Fibroblast of villous mesenchyme (primary cell): Measurements from ENCODE around the gene CAMTA2. TPM values are rescaled to one million over a fixed set of nuclear protein-coding genes. Genes with fewer than 3 reads are reported as not detected.

Experiments used
- DNase-seq: peaks from one replicate; pipeline ENCODE4 v3.0.0-alpha.2; 2010; ENCODE audit warnings: low read depth
- H3K4me3 ChIP-seq: 2 replicates; pipeline ENCODE4 v1.5.1; 2011; ENCODE audit warnings: low read depth, mild to moderate bottlenecking, low read length
- total RNA-seq: library from RNA; depleted of rRNA; stranded (reverse); fragments of >200 nt; gene quantifications from 2 replicates; pipeline ENCODE4 v1.2.3, GENCODE V29; 2012
- TF ChIP-seq, protein P1 (sequence below): IDR thresholded peaks from 2 replicates; pipeline ENCODE4 v1.5.1; 2012; ENCODE audit warnings: low read depth, mild to moderate bottlenecking, low read length; ENCODE audit not compliant: insufficient read depth

Gene CAMTA2
- total RNA-seq, 1 donor: 15.1 TPM

GRCh38 chr17:4974115-4974670 lies 13.3 kb downstream of the CAMTA2 start:
- TF ChIP-seq, protein P1, sequence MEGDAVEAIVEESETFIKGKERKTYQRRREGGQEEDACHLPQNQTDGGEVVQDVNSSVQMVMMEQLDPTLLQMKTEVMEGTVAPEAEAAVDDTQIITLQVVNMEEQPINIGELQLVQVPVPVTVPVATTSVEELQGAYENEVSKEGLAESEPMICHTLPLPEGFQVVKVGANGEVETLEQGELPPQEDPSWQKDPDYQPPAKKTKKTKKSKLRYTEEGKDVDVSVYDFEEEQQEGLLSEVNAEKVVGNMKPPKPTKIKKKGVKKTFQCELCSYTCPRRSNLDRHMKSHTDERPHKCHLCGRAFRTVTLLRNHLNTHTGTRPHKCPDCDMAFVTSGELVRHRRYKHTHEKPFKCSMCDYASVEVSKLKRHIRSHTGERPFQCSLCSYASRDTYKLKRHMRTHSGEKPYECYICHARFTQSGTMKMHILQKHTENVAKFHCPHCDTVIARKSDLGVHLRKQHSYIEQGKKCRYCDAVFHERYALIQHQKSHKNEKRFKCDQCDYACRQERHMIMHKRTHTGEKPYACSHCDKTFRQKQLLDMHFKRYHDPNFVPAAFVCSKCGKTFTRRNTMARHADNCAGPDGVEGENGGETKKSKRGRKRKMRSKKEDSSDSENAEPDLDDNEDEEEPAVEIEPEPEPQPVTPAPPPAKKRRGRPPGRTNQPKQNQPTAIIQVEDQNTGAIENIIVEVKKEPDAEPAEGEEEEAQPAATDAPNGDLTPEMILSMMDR: no peak
- no peak for DNase-seq
- no peak overlapping the region for H3K4me3 ChIP-seq

GRCh38 chr17:4973256-4974114 lies 14.0 kb downstream of the CAMTA2 start:
- TF ChIP-seq, protein P1: no peak
- no peak overlapping the region for H3K4me3 ChIP-seq
- no peak for DNase-seq

GRCh38 chr17:4972752-4973151 lies 14.7 kb downstream of the CAMTA2 start:
- TF ChIP-seq, protein P1: no peak
- DNase-seq: no peak
- no peak overlapping the region for H3K4me3 ChIP-seq

DNA sequence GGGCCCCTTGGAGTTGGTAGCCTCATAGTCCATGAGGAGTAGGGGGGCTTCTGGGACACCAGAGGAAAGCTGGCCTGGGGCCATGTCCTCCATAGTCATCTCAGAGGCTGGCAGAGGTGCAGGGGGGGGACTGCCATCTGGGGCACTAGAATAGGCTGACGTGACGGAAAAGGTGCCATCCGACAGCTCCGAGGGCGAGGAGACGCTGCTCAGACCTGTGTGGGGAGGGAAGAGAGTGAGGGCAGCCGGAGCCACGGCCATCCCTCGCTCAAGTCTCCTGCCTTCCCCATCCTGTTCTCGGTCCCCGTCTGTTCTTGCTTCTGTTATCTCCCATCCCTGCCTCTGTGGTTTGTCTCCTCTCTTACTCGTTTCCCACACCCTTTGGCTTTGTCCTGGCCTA lies 15.2 kb downstream of the CAMTA2 start:
- no peak overlapping the region for H3K4me3 ChIP-seq
- TF ChIP-seq, protein P1: no peak

GRCh38 chr17:4971826-4972225 lies 15.6 kb downstream of the CAMTA2 start:
- DNase-seq: no peak
- TF ChIP-seq, protein P1: no peak
- H3K4me3 ChIP-seq: no peak overlapping the region

More for the DNA sequence above, 15.2 kb downstream of the CAMTA2 start:
- DNase-seq: no peak

- DNase-seq: no peak
- TF ChIP-seq, protein P1: no peak
- no peak overlapping the region for H3K4me3 ChIP-seq
These were observed 17.2 kb downstream of the CAMTA2 start for GRCh38 chr17:4970273-4970672.
